ENCODE measurements around the gene SUGP2.

DNA sequence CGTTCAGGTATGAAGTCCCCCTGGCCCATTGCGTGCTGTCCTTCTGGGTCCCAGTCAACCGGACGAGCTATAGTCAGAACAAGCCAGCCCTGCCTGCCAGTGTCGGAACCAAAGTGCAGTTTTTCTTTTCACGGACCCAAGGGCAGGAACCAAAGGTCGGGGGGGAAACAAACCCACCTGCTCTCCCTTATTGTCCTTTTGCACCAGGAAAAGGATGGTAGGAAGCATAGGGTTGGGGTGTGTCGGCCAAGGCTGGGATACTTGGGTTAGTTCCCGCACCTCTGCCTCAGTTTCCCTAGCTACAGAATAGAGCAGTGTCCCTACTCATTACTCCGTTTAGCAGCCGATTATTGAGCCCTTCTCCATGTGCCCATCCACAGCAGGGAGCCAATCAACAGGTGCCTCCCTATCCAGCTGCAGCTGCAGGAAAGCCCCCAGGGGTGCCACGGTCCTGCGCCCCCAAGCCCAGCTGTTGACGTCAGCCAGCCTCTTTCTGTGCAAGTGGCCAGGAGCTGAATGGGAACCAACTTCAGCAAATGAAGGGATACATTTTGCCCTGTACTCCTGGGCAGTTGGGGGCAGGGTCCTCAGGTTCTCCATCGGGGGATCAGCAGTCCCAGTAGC is 21.1 kb upstream of the SUGP2 start:
- TF ChIP-seq PHF5A (CRISPR knock-in tag; IDR thresholded peaks at IDR 0.05; ENCODE audit: low read depth, unreplicated experiment), result no peak
- no peak for TF ChIP-seq YEATS4 (CRISPR knock-in tag; IDR thresholded peaks at IDR 0.05; ENCODE audit: borderline replicate concordance)
- no peak for TF ChIP-seq SP1 (IDR thresholded peaks at IDR 0.05)
- TF ChIP-seq SP1 (CRISPR knock-in tag; IDR thresholded peaks at IDR 0.05), result no peak
